Measurements from ENCODE around the gene SLC35A4. TPM values are rescaled to one million over a fixed set of nuclear protein-coding genes. Genes with fewer than 3 reads are reported as not detected.
A peak's percentile ranks its signal among the peaks of the same experiment; 100 is the strongest.

The SLC35A4 gene
- total and polyA plus RNA-seq, 2 of the 13 experiments (the other 11 are each of a cell fraction or from before 2014, with no cell fraction given), result 0.71 to 4.0 TPM

DNA sequence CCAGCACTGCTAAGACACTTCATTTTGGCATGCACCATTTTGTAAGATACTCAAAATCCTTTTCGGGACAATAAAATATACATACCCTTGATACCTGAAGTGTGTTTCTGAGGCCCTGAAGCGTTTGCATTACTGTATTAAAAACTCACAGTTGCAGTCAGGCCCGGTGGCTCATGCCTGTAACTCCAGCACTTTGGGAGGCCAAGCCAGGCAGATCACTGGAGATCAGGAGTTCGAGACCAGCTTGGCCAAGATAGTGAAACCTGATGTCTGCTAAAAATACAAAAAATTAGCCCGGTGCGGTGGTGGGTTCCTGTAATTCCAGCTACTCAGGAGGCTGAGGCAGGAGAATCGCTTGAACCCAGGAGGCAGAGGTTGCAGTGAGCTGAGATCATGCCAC, 19.6 kb upstream of the SLC35A4 start (continued):
- no peak for TF ChIP-seq ZNF143 (CRISPR knock-in tag; IDR thresholded peaks at IDR 0.05)
- no peak for TF ChIP-seq PHF8 (CRISPR knock-in tag; IDR thresholded peaks at IDR 0.05)
- TF ChIP-seq SRF (IDR thresholded peaks at IDR 0.05; ENCODE audit: low read depth, low read length), result no peak

- BruUV-seq (replicated peaks), result no TSS peak
- no peaks in the 10 kb centered on the region for H3K27me3 ChIP-seq (ENCODE audit: control insufficient read depth in 1 of 2, insufficient read depth in 2 of 2, low read length in 2 of 2)
- H3K9ac ChIP-seq (ENCODE audit: insufficient read depth, low read depth, low read length), result no peak overlapping the region
- no peaks in the 10 kb centered on the region; the same call in 1 of the 2 replicates for H4K20me1 ChIP-seq (ENCODE audit: insufficient read depth, low read length)
- ChIA-PET CTCF (ENCODE audit: low intra/inter-chr PET ratio, low total read pairs) (no interaction called here), POLR2A (interaction anchor here (3.5 to 4.5 kb wide), 2 partner anchors 13 to 102 kb away, joined by 34 to 70 read pairs; partner anchors contain the start of genes IK, NDUFA2 and SRA1)
- no peak overlapping the region for H3K4me2 ChIP-seq (ENCODE audit: low read depth, low read length)
- H3K36me3 ChIP-seq (replicated peaks in 1 of 2; ENCODE audit: control insufficient read depth in 1 of 2, insufficient read depth in 2 of 2, low read length in 2 of 2), result peaks cover 11 to 46% of the 10 kb centered on the region in 2 experiments
- intact Hi-C loops (cut with micrococcal nuclease; ENCODE audit: unreplicated experiment), result loop anchor here (5.0 kb wide), 1 partner anchor 182 kb away; no protein-coding TSS in a partner anchor
- no peak overlapping the region for H2AFZ ChIP-seq (ENCODE audit: low read length)
- DNase-seq (ENCODE audit: low spot score) (no peak), ATAC-seq (no peak), FAIRE-seq (no peak)
- H3K4me3 ChIP-seq (replicated peaks in 1 of 3; ENCODE audit: insufficient read depth in 1 of 3, low read depth in 2 of 3, low read length in 3 of 3), result no peak overlapping the region
- H3K79me2 ChIP-seq (ENCODE audit: insufficient read depth, low read length), result no peaks in the 10 kb centered on the region
- 99% methylated on average over 10 of the region's 10 CpGs for WGBS (ENCODE audit: low lambda C conversion rate)
- TF ChIP-seq HOXA5 (CRISPR knock-in tag; IDR thresholded peaks at IDR 0.05), result no peak
- no peak for TF ChIP-seq TMF1 (CRISPR knock-in tag; IDR thresholded peaks at IDR 0.05; ENCODE audit: low read depth)
- no peak for TF ChIP-seq TEAD2 (CRISPR knock-in tag; IDR thresholded peaks at IDR 0.05)
- TF ChIP-seq HNRNPH1 (optimal IDR thresholded peaks at IDR 0.05; ENCODE audit: low read depth, low read length), result no peak
- TF ChIP-seq ZNF674 (CRISPR knock-in tag; IDR thresholded peaks at IDR 0.05; ENCODE audit: low read depth), result no peak
- peak; percentile 51; the same call in 1 of the 2 replicates for TF ChIP-seq ZNF121 (CRISPR knock-in tag; IDR thresholded peaks at IDR 0.05)
- no peak overlapping the region for H3K27ac ChIP-seq (ENCODE audit: extremely low read length, insufficient read depth, low read length)
- in situ Hi-C loops (cut with HindIII; ENCODE audit: extremely low pct_ligation_motif_present, low pct_unique_long_range_greater_than_20kb), result no loop called here
- H3K4me1 ChIP-seq (ENCODE audit: insufficient read depth, low read length), result peaks cover 27% of the 10 kb centered on the region
- H3K9me3 ChIP-seq (ENCODE audit: low read length), result no peaks in the 10 kb centered on the region
Observed at GRCh38 chr5:140545606-140546005, 19.0 kb upstream of the SLC35A4 start.

All from HepG2 (cell line).